Omental fat pad (tissue), 4 donors: Measurements from ENCODE around the gene GBX1. TPM values are rescaled to one million over a fixed set of nuclear protein-coding genes. Genes with fewer than 3 reads are reported as not detected.

Experiments
- ATAC-seq: fragments of 150-250 bp; one replicate; pipeline ENCODE4 v1.9.1; 2016; ENCODE audit warnings: mild to moderate bottlenecking, moderate library complexity; ENCODE audit not compliant: low FRiP score
- DNase-seq: peaks from one replicate; pipeline ENCODE4 v3.0.0-alpha.2; 2019; ENCODE audit warnings: low spot score
- total RNA-seq, 4 donors: library from RNA; depleted of rRNA; stranded (reverse); fragments of >200 nt; gene quantifications; one replicate each; pipeline ENCODE4 v1.1.0, GENCODE V29; 2016
- TF ChIP-seq, protein P1 (sequence below), 3 donors: fragments of 450-650 bp; IDR thresholded peaks; one replicate each; pipeline ENCODE4 v1.5.1; 2016 to 2017; ENCODE audit warnings: antibody characterized with exemption in 3 of 3, mild to moderate bottlenecking in 3 of 3, moderate library complexity in 2 of 3

GBX1 gene
- total RNA-seq, 4 donors from 2014 or later: not detected

DNA sequence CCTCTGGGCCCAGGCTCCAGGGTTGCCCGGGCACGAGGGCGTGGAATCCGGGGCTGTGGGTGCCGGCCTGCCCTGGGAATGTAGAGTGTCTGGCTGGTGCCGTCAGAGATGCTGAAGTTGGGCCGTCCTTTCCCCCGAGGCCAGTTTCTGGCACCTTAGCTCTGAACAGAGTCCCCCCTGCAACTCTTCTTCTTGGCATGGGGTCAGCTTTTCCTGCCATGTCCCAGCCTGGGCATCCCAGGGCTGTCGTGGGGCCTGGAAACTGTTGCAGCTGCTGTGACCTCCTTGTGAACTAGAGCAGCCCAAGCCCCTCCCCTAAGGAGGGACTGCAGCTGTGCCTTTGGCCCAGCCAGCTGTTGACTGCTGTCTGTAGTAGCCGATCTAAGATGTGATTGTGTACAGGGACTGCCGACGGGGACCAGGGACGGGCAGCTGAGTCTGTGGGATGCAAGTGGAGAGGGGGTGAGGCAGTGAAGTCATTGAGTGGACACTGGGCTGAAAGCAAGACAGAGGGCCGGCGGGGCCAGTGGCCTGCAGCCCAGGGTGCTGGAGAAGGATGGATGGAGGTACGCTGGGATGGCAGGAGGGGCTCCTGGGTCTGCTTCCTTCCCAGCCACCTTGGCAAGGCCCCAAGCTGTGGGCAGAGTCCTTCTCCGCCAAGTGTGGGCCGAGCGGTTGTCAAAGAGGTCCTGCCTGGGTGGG is 35.8 kb downstream of the GBX1 start:
- DNase-seq: no peak
- TF ChIP-seq, protein P1, sequence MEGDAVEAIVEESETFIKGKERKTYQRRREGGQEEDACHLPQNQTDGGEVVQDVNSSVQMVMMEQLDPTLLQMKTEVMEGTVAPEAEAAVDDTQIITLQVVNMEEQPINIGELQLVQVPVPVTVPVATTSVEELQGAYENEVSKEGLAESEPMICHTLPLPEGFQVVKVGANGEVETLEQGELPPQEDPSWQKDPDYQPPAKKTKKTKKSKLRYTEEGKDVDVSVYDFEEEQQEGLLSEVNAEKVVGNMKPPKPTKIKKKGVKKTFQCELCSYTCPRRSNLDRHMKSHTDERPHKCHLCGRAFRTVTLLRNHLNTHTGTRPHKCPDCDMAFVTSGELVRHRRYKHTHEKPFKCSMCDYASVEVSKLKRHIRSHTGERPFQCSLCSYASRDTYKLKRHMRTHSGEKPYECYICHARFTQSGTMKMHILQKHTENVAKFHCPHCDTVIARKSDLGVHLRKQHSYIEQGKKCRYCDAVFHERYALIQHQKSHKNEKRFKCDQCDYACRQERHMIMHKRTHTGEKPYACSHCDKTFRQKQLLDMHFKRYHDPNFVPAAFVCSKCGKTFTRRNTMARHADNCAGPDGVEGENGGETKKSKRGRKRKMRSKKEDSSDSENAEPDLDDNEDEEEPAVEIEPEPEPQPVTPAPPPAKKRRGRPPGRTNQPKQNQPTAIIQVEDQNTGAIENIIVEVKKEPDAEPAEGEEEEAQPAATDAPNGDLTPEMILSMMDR (IDR thresholded peaks at IDR 0.05): no peak
- ATAC-seq: no peak

DNA sequence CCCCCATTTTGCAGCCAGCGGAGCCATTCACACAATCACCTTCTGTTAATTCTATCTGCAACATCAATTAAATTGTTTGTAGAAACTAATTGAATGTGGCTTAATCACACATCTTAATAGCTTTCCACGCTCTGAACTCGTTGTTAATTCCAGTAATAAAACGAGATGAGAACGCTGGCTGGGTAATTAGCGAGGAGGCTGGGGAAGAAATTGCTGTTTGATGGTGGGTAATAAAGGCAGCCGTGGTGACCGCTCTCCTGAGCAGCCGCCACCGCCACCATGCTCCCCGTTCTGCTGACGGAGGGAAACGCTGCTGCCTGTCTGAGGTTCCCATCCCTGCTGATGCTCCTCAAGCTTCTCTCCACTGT is 36.3 kb downstream of the GBX1 start:
- no peak for ATAC-seq
- no peak for DNase-seq
- TF ChIP-seq, protein P1 (IDR thresholded peaks at IDR 0.05): no peak

DNA sequence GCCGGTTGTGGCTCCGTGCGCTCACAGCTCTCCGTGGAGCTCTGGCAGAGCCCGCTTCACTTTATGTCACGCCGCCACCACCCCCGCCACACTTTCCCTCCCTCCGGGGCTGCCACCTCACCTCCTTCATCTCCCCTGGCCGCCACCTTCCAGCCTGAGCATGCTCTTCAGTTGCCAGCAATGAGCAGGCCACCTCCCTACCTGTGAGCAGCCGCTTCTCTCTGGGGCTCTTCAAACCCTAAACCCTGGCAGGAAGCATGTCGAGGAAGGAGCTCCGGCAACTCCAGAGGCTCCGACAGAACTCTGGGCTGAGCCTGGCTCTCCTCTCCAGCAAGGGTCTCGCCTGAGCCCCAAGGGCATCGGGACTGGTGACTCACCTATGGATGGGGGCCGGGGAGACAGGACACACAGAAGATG is 36.7 kb downstream of the GBX1 start:
- no peak for DNase-seq
- ATAC-seq: no peak
- TF ChIP-seq, protein P1 (IDR thresholded peaks at IDR 0.05): no peak

DNA sequence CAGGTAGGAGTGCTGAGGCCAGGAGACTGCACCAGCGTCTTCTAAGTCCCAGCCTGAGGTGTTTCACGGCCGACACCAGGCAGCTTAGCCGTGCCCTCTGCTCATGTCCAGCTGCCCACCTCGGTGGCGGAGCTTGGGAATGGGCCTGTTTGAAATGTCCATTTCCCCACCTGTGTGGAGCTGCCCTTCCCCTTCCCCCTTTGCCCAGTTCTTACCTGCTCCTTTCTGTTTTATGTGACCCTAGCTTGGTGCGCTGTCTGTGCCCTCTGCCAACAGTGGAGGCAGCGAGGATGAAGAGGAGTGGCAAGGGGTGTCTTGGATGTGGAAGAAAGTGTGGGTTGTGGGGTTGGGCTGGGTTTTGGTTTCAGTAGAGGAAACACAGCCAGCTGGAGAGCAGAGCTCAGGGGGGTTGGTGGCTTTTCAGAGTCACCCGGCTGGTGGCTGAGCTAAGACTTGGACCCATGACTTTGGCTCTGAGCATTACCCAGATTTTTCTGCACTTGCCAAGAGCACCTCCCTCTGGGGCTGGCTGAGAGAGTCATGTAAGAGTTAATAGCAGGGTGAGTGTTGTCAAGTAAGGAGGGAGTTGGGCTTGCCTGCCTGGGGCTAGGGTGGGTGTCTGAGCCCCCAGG is 37.4 kb downstream of the GBX1 start:
- ATAC-seq (no peak), DNase-seq (no peak)
- TF ChIP-seq, protein P1 (IDR thresholded peaks at IDR 0.05): no peak

DNA sequence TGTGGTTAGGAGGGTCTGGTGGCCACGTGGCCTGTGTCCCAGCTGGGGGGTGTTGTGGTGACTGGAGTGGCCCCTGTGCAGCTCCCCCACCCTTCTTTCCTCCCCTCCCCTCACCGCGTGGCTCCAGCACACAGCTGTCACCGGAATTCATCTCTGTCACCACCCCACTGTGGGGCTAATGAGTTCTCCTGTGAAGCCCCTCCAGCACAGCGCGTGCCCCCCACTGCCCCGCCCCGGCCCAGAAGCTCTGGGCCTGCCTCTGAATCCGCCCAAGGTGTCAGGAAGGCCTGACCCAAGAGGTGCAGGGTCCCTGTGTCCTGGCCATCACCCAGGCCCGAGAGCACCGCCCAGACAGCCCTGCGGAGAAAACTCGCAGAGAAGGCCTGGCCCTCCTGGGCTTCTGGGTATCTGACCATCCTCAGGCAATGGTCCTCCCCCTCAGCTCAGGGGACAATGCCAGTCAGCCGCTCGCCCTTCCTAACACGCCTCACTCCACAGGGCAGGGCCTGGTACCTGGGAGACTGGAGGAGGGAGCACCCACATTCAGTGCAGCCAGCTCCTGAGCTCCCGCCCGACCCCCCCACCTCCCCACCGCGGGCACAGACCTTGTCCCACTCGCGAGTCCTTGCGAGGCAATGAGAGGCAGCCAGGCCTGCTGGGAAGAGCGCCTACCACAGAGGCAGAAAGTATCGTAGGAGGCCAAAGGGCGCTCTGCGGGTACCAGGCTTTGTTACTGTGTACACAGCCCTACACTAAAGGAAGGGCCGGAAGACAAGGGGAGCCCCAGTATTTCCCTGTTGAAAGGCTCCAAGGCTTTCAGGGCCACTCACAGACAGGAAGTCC is 38.2 kb downstream of the GBX1 start:
- no peak for ATAC-seq
- TF ChIP-seq, protein P1 (IDR thresholded peaks at IDR 0.05): no peak
- DNase-seq: no peak

DNA sequence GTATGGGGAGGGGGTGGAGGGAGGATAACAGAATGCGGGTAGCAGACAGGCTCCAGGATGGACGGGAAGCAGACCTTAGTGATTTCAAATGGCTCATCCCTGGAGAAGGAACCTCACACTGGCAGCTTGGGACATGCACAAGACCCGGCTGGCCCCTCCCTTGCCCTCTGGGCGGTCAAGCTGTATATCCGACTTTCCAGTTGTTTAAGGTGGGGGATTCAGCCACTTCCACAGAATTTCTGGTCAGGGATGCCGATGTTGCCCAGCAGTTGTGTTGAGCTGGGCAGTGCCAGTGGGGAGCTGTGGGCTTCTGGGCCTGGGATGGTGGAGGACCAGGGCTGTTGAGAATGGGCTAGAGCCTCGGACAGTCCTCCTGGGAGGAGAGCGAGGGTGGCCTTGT is 38.8 kb downstream of the GBX1 start:
- TF ChIP-seq, protein P1 (IDR thresholded peaks at IDR 0.05): no peak
- no peak for ATAC-seq

More for the DNA sequence above, 38.8 kb downstream of the GBX1 start:
- no peak for DNase-seq
